Nephron progenitor cell (in vitro differentiated cells): Measurements from ENCODE around the gene CFAP43.

ENCODE experiments used
- DNase-seq: peaks from one replicate; pipeline ENCODE4 v3.0.0; 2021
- H3K27ac Mint-ChIP-seq: 2 replicates; pipeline ENCODE4 v1.8.0; 2021; ENCODE audit warnings: mild to moderate bottlenecking, moderate library complexity, mixed read lengths
- H3K27me3 Mint-ChIP-seq: 2 replicates; pipeline ENCODE4 v1.8.0; 2021; ENCODE audit warnings: mild to moderate bottlenecking, low read depth, mixed read lengths; ENCODE audit not compliant: poor library complexity
- H3K36me3 Mint-ChIP-seq: 2 replicates; pipeline ENCODE4 v1.8.0; 2021; ENCODE audit warnings: low read depth, mixed read lengths
- H3K4me1 Mint-ChIP-seq: 2 replicates; pipeline ENCODE4 v1.8.0; 2021; ENCODE audit warnings: mixed read lengths
- H3K4me3 Mint-ChIP-seq: 2 replicates; pipeline ENCODE4 v1.8.0; 2021; ENCODE audit warnings: mild to moderate bottlenecking, moderate library complexity, mixed read lengths
- H3K9me3 Mint-ChIP-seq: 2 replicates; pipeline ENCODE4 v1.8.0; 2021; ENCODE audit warnings: mild to moderate bottlenecking, moderate library complexity, mixed read lengths
- TF ChIP-seq, protein P1 (sequence below): fragments of 200-600 bp; sonication (generic); IDR thresholded peaks from 2 replicates; pipeline ENCODE4 v1.5.0; 2021; ENCODE audit warnings: antibody characterized with exemption

Gene CFAP43

DNA sequence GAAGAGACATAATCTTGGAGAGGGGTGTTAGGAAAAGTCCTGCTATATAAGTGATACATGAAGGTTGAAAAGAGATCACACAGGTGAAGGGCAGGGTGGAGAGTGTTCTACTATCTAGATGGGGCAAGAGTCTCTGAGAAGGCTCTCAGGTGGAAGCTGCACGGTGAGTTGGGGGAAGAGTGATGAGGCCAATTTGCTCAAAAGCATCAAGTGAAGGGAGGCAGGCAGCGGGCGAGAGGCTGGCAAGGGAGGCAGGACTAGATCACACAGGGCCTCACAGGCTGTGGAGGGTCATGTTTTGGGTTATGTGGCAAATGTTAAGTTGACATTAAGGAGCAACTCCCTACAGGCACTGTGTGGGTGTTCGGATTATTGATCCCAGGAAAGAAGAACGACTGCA, 143.9 kb downstream of the CFAP43 start:
- H3K4me3 Mint-ChIP-seq = no peak overlapping the region
- DNase-seq = no peak
- TF ChIP-seq, protein P1, sequence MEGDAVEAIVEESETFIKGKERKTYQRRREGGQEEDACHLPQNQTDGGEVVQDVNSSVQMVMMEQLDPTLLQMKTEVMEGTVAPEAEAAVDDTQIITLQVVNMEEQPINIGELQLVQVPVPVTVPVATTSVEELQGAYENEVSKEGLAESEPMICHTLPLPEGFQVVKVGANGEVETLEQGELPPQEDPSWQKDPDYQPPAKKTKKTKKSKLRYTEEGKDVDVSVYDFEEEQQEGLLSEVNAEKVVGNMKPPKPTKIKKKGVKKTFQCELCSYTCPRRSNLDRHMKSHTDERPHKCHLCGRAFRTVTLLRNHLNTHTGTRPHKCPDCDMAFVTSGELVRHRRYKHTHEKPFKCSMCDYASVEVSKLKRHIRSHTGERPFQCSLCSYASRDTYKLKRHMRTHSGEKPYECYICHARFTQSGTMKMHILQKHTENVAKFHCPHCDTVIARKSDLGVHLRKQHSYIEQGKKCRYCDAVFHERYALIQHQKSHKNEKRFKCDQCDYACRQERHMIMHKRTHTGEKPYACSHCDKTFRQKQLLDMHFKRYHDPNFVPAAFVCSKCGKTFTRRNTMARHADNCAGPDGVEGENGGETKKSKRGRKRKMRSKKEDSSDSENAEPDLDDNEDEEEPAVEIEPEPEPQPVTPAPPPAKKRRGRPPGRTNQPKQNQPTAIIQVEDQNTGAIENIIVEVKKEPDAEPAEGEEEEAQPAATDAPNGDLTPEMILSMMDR = no peak
- peaks cover 2% of the 10 kb centered on the region for H3K27me3 Mint-ChIP-seq
- peaks cover 36% of the 10 kb centered on the region for H3K4me1 Mint-ChIP-seq
- H3K27ac Mint-ChIP-seq = no peak overlapping the region
- H3K9me3 Mint-ChIP-seq = no peaks in the 10 kb centered on the region
- H3K36me3 Mint-ChIP-seq = no peaks in the 10 kb centered on the region

DNA sequence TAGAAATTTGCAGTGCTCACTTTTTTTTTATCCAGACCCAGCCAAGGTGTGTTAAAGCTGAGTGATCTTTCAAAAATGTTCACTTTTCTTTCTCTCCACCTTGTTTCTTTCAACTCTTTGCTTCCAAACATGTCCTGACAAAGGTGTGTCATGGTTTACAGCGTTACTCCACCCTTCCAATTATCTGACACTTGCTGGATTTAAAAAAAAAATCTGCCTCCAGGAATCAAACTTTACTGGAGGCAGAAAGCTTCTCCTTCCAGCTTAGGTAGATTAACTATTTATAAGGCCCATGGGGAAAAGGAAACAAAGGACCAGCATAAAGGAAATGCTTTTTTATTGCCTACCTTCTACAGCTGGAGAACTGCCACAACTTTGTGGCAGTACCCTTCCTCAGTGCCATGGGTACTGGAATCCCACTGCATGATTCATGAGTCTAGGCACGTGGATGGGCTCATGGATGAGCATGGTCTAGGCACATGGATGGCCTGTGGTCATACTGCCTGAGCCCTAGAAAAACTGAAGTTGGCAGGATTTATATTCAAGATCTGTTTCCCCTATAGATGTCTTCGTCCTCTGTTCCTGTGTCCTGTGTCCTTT, 146.3 kb downstream of the CFAP43 start, which contains the start of gene COL17A1:
TSS of gene COL17A1 (minus strand) at position 80 of the 600 bp plus-strand sequence. CDS start 5,207 bp downstream, outside the sequence.
- peak within 1 kb of the TSS; percentile 20 for H3K27ac Mint-ChIP-seq
- H3K27me3 Mint-ChIP-seq = no peaks in the 10 kb centered on the region
- no peaks in the 10 kb centered on the region for H3K9me3 Mint-ChIP-seq
- DNase-seq = no peak
- no peak within 1 kb of the TSS for H3K4me3 Mint-ChIP-seq
- TF ChIP-seq, protein P1 = no peak
- no peaks in the 10 kb centered on the region for H3K36me3 Mint-ChIP-seq
- H3K4me1 Mint-ChIP-seq = peaks cover 50% of the 10 kb centered on the region

DNA sequence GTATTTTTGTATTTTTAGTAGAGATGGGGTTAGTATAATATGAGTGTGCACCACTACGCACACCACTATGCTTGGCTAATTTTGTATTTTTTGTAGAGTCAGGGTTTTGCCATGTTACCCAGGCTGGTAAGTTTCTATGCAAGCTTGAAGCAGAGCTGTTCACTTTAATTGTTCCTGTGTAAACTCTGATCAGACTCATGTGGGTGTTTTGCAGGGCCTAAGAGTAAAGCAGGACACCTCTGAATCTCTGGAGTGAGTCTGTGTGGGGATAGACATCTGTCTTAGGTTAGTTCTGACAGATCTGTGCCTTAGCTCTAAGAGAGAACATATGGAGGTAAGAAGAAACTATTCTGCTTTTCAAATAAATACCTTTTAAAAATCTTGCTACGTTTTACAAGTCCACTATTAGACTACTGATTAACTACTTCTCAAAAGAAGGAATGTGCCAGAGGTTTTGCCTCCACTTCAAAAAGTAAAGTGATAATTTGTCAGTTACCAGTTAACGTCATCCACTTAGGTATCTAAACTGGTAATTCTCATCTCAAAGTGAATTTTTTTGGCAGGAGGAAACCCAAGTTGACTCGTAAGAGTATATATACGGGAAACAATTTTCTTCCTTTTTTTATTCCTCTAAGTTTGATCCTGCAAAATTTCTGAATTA, 147.6 kb downstream of the CFAP43 start:
- no peak overlapping the region for H3K4me3 Mint-ChIP-seq
- no peaks in the 10 kb centered on the region for H3K9me3 Mint-ChIP-seq
- H3K4me1 Mint-ChIP-seq = peaks cover 55% of the 10 kb centered on the region
- TF ChIP-seq, protein P1 = no peak
- no peaks in the 10 kb centered on the region for H3K27me3 Mint-ChIP-seq
- H3K36me3 Mint-ChIP-seq = no peaks in the 10 kb centered on the region
- H3K27ac Mint-ChIP-seq = no peak overlapping the region
- DNase-seq = no peak

DNA sequence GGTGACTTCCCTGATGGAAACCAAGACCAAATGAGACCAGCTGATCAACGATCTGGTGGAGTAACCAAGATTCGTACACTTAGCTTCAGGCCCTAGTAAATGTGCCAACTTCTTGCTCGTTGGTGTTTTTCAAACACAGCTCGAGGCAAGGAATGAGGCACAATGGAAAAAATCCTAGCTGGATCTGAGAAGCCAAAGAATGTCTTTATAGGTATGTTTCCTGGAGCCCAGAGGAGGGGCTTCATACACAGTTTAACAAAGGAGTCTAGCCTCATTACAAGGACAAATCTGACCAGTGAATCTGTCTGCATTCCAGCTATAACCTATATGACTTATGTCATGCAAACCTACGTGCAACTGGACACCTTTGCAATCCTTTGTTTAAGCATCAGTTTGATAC, 150.2 kb downstream of the CFAP43 start:
- H3K27ac Mint-ChIP-seq = peak overlapping the region; percentile 8
- H3K27me3 Mint-ChIP-seq = peaks cover 3% of the 10 kb centered on the region
- TF ChIP-seq, protein P1 = no peak
- H3K9me3 Mint-ChIP-seq = no peaks in the 10 kb centered on the region
- no peak for DNase-seq
- H3K4me1 Mint-ChIP-seq = peaks cover 61% of the 10 kb centered on the region
- no peak overlapping the region for H3K4me3 Mint-ChIP-seq
- no peaks in the 10 kb centered on the region for H3K36me3 Mint-ChIP-seq

DNA sequence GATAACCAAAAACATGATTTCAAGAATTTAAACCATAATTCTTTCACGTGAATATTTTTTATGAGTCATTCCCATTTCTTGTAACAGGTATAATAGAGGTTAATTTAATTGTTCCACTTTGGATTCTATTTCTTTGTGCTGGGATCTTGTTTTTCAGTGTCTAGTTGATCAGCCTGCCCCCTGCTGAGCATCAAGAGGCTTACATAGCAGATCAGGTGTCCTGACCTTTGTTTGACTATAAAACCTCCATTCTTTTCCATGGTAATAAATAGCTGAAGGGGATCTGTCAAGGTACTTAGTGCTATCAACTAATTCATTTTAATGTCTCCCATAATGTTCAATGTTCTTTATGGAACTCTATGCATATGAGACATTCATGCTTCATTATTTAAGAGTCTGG, 151.4 kb downstream of the CFAP43 start:
- no peak for DNase-seq
- H3K4me1 Mint-ChIP-seq = peaks cover 56% of the 10 kb centered on the region
- TF ChIP-seq, protein P1 = peak; percentile 49
- H3K9me3 Mint-ChIP-seq = no peaks in the 10 kb centered on the region
- H3K27me3 Mint-ChIP-seq = peaks cover 3% of the 10 kb centered on the region
- H3K36me3 Mint-ChIP-seq = no peaks in the 10 kb centered on the region
- H3K27ac Mint-ChIP-seq = no peak overlapping the region
- no peak overlapping the region for H3K4me3 Mint-ChIP-seq
